KMS-11 (cell line): ENCODE data around the gene CRB1.
A peak's percentile ranks its signal among the peaks of the same experiment; 100 is the strongest.

Experiments used
- H2AFZ ChIP-seq: fragments of 200-600 bp; sonication (generic); 2 replicates; pipeline ENCODE4 v1.6.1; 2016; ENCODE audit warnings: antibody characterized with exemption, mixed run types, low read depth
- H3K27ac ChIP-seq: fragments of 200-600 bp; sonication (generic); 2 replicates; pipeline ENCODE4 v1.6.1; 2016; ENCODE audit warnings: mild to moderate bottlenecking, mixed run types
- H3K27me3 ChIP-seq: fragments of 200-600 bp; sonication (generic); 2 replicates; pipeline ENCODE4 v1.6.1; 2017; ENCODE audit warnings: mild to moderate bottlenecking, low read depth, mixed run types, moderate library complexity; ENCODE audit not compliant: insufficient read depth
- H3K36me3 ChIP-seq: fragments of 200-600 bp; sonication (generic); 2 replicates; pipeline ENCODE4 v1.6.1; 2017; ENCODE audit warnings: mild to moderate bottlenecking, mixed run types; ENCODE audit not compliant: insufficient read depth
- H3K4me1 ChIP-seq: fragments of 200-600 bp; sonication (generic); 2 replicates; pipeline ENCODE4 v1.6.1; 2016; ENCODE audit warnings: mild to moderate bottlenecking, low read depth, mixed run types; ENCODE audit not compliant: poor library complexity, severe bottlenecking
- H3K4me2 ChIP-seq: fragments of 200-600 bp; sonication (generic); 2 replicates; pipeline ENCODE4 v1.7.0; 2016; ENCODE audit warnings: mild to moderate bottlenecking, mixed run types
- H3K4me3 ChIP-seq: fragments of 200-600 bp; sonication (generic); IDR thresholded peaks from 2 replicates; pipeline ENCODE4 v1.6.1; 2017; ENCODE audit warnings: low read depth, low read length, mixed read lengths; ENCODE audit not compliant: insufficient read depth
- H3K79me2 ChIP-seq: fragments of 200-600 bp; sonication (generic); 2 replicates; pipeline ENCODE4 v1.6.1; 2016; ENCODE audit warnings: low read depth, mixed run types; ENCODE audit not compliant: insufficient read depth
- H3K9ac ChIP-seq: fragments of 200-600 bp; sonication (generic); 2 replicates; pipeline ENCODE4 v1.6.1; 2016; ENCODE audit warnings: mild to moderate bottlenecking, mixed run types
- H4K20me1 ChIP-seq: fragments of 200-600 bp; sonication (generic); 2 replicates; pipeline ENCODE4 v1.6.1; 2016; ENCODE audit warnings: mild to moderate bottlenecking, mixed run types; ENCODE audit not compliant: insufficient read depth
- CTCF ChIP-seq: fragments of 200-600 bp; sonication (generic); conservative IDR thresholded peaks from 2 replicates; pipeline ENCODE4 v1.6.1; 2017; ENCODE audit warnings: low read depth, mild to moderate bottlenecking, antibody characterized with exemption, low read length, moderate library complexity, mixed read lengths

CRB1 gene

GRCh38 chr1:197496722-197497121 lies 228.7 kb downstream of the CRB1 start:
- TF ChIP-seq CTCF: no peak
- Histone ChIP-seq H3K4me2 (no peak overlapping the region), H2AFZ (no peak overlapping the region), H3K4me1 (no peaks in the 10 kb centered on the region), H3K27ac (no peak overlapping the region), H3K9ac (no peak overlapping the region), H3K27me3 (no peaks in the 10 kb centered on the region), H3K36me3 (no peaks in the 10 kb centered on the region), H3K4me3 (no peak overlapping the region), H3K79me2 (no peaks in the 10 kb centered on the region), H4K20me1 (no peaks in the 10 kb centered on the region)

- Histone ChIP-seq H4K20me1 (no peaks in the 10 kb centered on the region), H3K4me1 (no peaks in the 10 kb centered on the region)
Observed at GRCh38 chr1:197510691-197511378, 242.8 kb downstream of the CRB1 start.

GRCh38 chr1:197515421-197515820 lies 247.4 kb downstream of the CRB1 start:
- Histone ChIP-seq H3K4me2 (no peak overlapping the region), H3K27ac (no peak overlapping the region), H3K79me2 (no peaks in the 10 kb centered on the region), H3K36me3 (no peaks in the 10 kb centered on the region), H4K20me1 (no peaks in the 10 kb centered on the region), H3K9ac (no peak overlapping the region), H2AFZ (no peak overlapping the region), H3K4me1 (no peaks in the 10 kb centered on the region), H3K27me3 (no peaks in the 10 kb centered on the region), H3K4me3 (no peak overlapping the region)
- TF ChIP-seq CTCF: no peak

More at GRCh38 chr1:197510691-197511378, 242.8 kb downstream of the CRB1 start:
- no peaks in the 10 kb centered on the region for H3K27me3 ChIP-seq
- H3K4me3 ChIP-seq: no peak overlapping the region
- H2AFZ ChIP-seq: no peak overlapping the region
- no peak overlapping the region for H3K4me2 ChIP-seq
- H3K27ac ChIP-seq: no peak overlapping the region
- no peak overlapping the region for H3K9ac ChIP-seq
- no peak for TF ChIP-seq CTCF
- H3K79me2 ChIP-seq: no peaks in the 10 kb centered on the region
- H3K36me3 ChIP-seq: no peaks in the 10 kb centered on the region

- H3K27ac ChIP-seq: no peak overlapping the region
- H3K4me1 ChIP-seq: peaks cover 8% of the 10 kb centered on the region
- TF ChIP-seq CTCF: peak; percentile 90
- H3K4me2 ChIP-seq: no peak overlapping the region
- no peak overlapping the region for H3K4me3 ChIP-seq
- no peaks in the 10 kb centered on the region for H4K20me1 ChIP-seq
- no peak overlapping the region for H3K9ac ChIP-seq
- no peaks in the 10 kb centered on the region for H3K27me3 ChIP-seq
- no peaks in the 10 kb centered on the region for H3K79me2 ChIP-seq
- no peaks in the 10 kb centered on the region for H3K36me3 ChIP-seq
- H2AFZ ChIP-seq: no peak overlapping the region
Observed at GRCh38 chr1:197519741-197520334, 251.8 kb downstream of the CRB1 start.
